ENCODE measurements around the gene ELN. TPM values are rescaled to one million over a fixed set of nuclear protein-coding genes. Genes with fewer than 3 reads are reported as not detected.

ELN gene
- total RNA-seq, 1 experiment from 2014 or later: 0.37 TPM

GRCh38 chr7:74066626-74067025, 38.7 kb downstream of the ELN start:
- H3K9me3 Mint-ChIP-seq: no peaks in the 10 kb centered on the region
- no peak overlapping the region for H3K9ac ChIP-seq (ENCODE audit: extremely low read depth, insufficient read length, low read length)
- H3K4me1 Mint-ChIP-seq: peaks cover 7 to 24% of the 10 kb centered on the region in 2 experiments; a peak in 3 of 4 replicates
- no peaks in the 10 kb centered on the region for H3K79me1 ChIP-seq (ENCODE audit: insufficient read depth, low read depth, low read length, poor library complexity, severe bottlenecking)
- H2BK5ac ChIP-seq (ENCODE audit: insufficient read length, low read length): no peak overlapping the region
- TF ChIP-seq CTCF (conservative IDR thresholded peaks at IDR 0.05): no peak
- H4K8ac ChIP-seq (replicated peaks; ENCODE audit: insufficient read length, low read depth, low read length): no peak overlapping the region
- no CpG with 5 or more reads among the region's 3 CpGs for WGBS (ENCODE audit: extremely low coverage, insufficient read length, low lambda C conversion rate)
- no peaks in the 10 kb centered on the region for H3K9me3 ChIP-seq (ENCODE audit: control insufficient read depth, low read depth, low read length)
- 0 out of 2 replicates have a peak overlapping the region, but pooled peaks have one; percentile 93 for H2BK15ac ChIP-seq (ENCODE audit: low read depth, low read length)
- no peak overlapping the region for H3K14ac ChIP-seq (ENCODE audit: insufficient read depth, low read length)
- no peak overlapping the region for H2BK12ac ChIP-seq (ENCODE audit: insufficient read length, low read depth, low read length)
- no peak overlapping the region for H3K18ac ChIP-seq (ENCODE audit: insufficient read length, low read depth, low read length)
- H2BK120ac ChIP-seq (ENCODE audit: low read depth, low read length, poor library complexity, severe bottlenecking): no peak overlapping the region
- no peak for DNase-seq
- no peak overlapping the region for H2AFZ ChIP-seq (ENCODE audit: low read length)
- H3K27me3 ChIP-seq (ENCODE audit: insufficient read depth, low read length): no peaks in the 10 kb centered on the region
- H3K56ac ChIP-seq (ENCODE audit: insufficient read length, low read depth, low read length): no peak overlapping the region
- no peak overlapping the region for H3K4ac ChIP-seq (ENCODE audit: low read depth, low read length)
- no peaks in the 10 kb centered on the region for H3K79me2 ChIP-seq (ENCODE audit: insufficient read depth, low read length)
- H3K27ac ChIP-seq (ENCODE audit: insufficient read length, low read depth, low read length): no peak overlapping the region
- no peak overlapping the region for H2AK5ac ChIP-seq (ENCODE audit: insufficient read length, low read length)
- H4K20me1 ChIP-seq (ENCODE audit: control insufficient read depth, insufficient read depth, insufficient read length): no peaks in the 10 kb centered on the region
- H3K4me1 ChIP-seq (ENCODE audit: insufficient read depth, low read length): no peaks in the 10 kb centered on the region
- no peak overlapping the region for H3K23ac ChIP-seq (ENCODE audit: insufficient read length, low read depth, low read length)
- no peak overlapping the region for H4K91ac ChIP-seq (ENCODE audit: insufficient read length, low read depth, low read length)
- H3K27me3 Mint-ChIP-seq (ENCODE audit: low read depth): peaks cover 1% of the 10 kb centered on the region; the same call in 1 of the 2 replicates
- no peaks in the 10 kb centered on the region for H3K23me2 ChIP-seq (ENCODE audit: insufficient read length, low read depth, low read length, poor library complexity, severe bottlenecking)
- no peaks in the 10 kb centered on the region for H3K36me3 Mint-ChIP-seq (ENCODE audit: insufficient read depth in 1 of 3, low read depth in 3 of 3)
- no peak overlapping the region for H3T11ph ChIP-seq (ENCODE audit: low read length)
- no peak overlapping the region for H2BK20ac ChIP-seq (ENCODE audit: low read depth, low read length, poor library complexity, severe bottlenecking)
- no peak overlapping the region for H4K5ac ChIP-seq (ENCODE audit: insufficient read length, low read depth, low read length)
- no peak overlapping the region for H3K4me3 Mint-ChIP-seq
- no peak overlapping the region for H3K4me2 ChIP-seq (ENCODE audit: insufficient read depth, insufficient read length, low read length)
- no peak overlapping the region for H3K27ac Mint-ChIP-seq
